ENCODE results near the gene LRRIQ4.

- TF ChIP-seq CTCF (IDR thresholded peaks at IDR 0.05): no peak
- TF ChIP-seq POLR2A (IDR thresholded peaks at IDR 0.05): no peak
Measured at GRCh38 chr3:169836942-169837275, 24.2 kb downstream of the LRRIQ4 start.
